HFFc6 (cell line): Measurements from ENCODE around the gene C2orf68. TPM values are rescaled to one million over a fixed set of nuclear protein-coding genes. Genes with fewer than 3 reads are reported as not detected.
"Not testable (repeated sequence)": the region's sequence is repeated elsewhere in the genome, so short reads cannot be mapped to it uniquely, and the experiment has no call there.

ENCODE experiments used
- DNase-seq: peaks from one replicate; pipeline ENCODE4 v3.0.0-alpha.2; 2018
- H3K27ac Mint-ChIP-seq: 2 replicates; pipeline ENCODE4 v1.8.0; 2020; ENCODE audit warnings: mild to moderate bottlenecking, mixed read lengths
- H3K27me3 Mint-ChIP-seq: 2 replicates; pipeline ENCODE4 v1.8.0; 2021; ENCODE audit warnings: mild to moderate bottlenecking, moderate library complexity, mixed read lengths; ENCODE audit not compliant: insufficient read depth
- H3K36me3 Mint-ChIP-seq: 2 replicates; pipeline ENCODE4 v1.8.0; 2021; ENCODE audit warnings: low read depth, mixed read lengths
- H3K4me1 Mint-ChIP-seq: 2 replicates; pipeline ENCODE4 v1.8.0; 2020; ENCODE audit warnings: low read depth, mixed read lengths
- H3K4me3 Mint-ChIP-seq: 2 replicates; pipeline ENCODE4 v1.8.0; 2020; ENCODE audit warnings: mild to moderate bottlenecking, moderate library complexity, mixed read lengths
- H3K9me3 Mint-ChIP-seq: 2 replicates; pipeline ENCODE4 v1.8.0; 2020; ENCODE audit warnings: mild to moderate bottlenecking, mixed read lengths
- CTCF ChIP-seq: fragments of 200-600 bp; sonication (generic); IDR thresholded peaks from 2 replicates; pipeline ENCODE4 v1.5.0; 2021; ENCODE audit warnings: antibody characterized with exemption, mild to moderate bottlenecking
- total RNA-seq, 6 experiments: library from RNA; stranded (reverse); fragmentation: NEBNext Ultra II Directional; extraction: Animal tissue kit (Norgen Biotek cat#: 25700); gene quantifications; 2 replicates in 1 of 6; 3 replicates in 5 of 6; pipeline ENCODE4 v1.2.3, GENCODE V29; 2021

The C2orf68 gene
- total RNA-seq, 6 experiments from 2014 or later, result 13.7 to 17.6 (median 16.0) TPM

- H3K4me3 Mint-ChIP-seq, result no peak overlapping the region
- peaks cover 40% of the 10 kb centered on the region for H3K36me3 Mint-ChIP-seq
- TF ChIP-seq CTCF, result no peak
- H3K9me3 Mint-ChIP-seq, result no peaks in the 10 kb centered on the region
- DNase-seq, result no peak
- no peaks in the 10 kb centered on the region for H3K27me3 Mint-ChIP-seq
- H3K4me1 Mint-ChIP-seq, result peaks cover 13% of the 10 kb centered on the region
- H3K27ac Mint-ChIP-seq, result no peak overlapping the region
Observed at GRCh38 chr2:85621338-85621737, 9.5 kb upstream of the C2orf68 start.

- no peak overlapping the region for H3K27ac Mint-ChIP-seq
- TF ChIP-seq CTCF, result no peak
- peaks cover 29% of the 10 kb centered on the region for H3K36me3 Mint-ChIP-seq
- no peaks in the 10 kb centered on the region for H3K27me3 Mint-ChIP-seq
- H3K9me3 Mint-ChIP-seq, result no peaks in the 10 kb centered on the region
- no peak overlapping the region for H3K4me3 Mint-ChIP-seq
- DNase-seq, result no peak
- H3K4me1 Mint-ChIP-seq, result peaks cover 13% of the 10 kb centered on the region
Observed at GRCh38 chr2:85619617-85620016, 7.8 kb upstream of the C2orf68 start.

GRCh38 chr2:85617723-85618122 is 5.9 kb upstream of the C2orf68 start:
- not testable (repeated sequence) for H3K27ac Mint-ChIP-seq
- Mint-ChIP-seq H3K36me3 (peaks cover 14% of the 10 kb centered on the region), H3K4me3 (peak overlapping the region; percentile 90)

GRCh38 chr2:85615413-85615728 is 3.5 kb upstream of the C2orf68 start:
- peaks cover 11% of the 10 kb centered on the region for H3K36me3 Mint-ChIP-seq
- no peak for TF ChIP-seq CTCF
- H3K4me1 Mint-ChIP-seq, result peaks cover 20% of the 10 kb centered on the region
- H3K9me3 Mint-ChIP-seq, result no peaks in the 10 kb centered on the region
- peaks cover 3% of the 10 kb centered on the region; the same call in 1 of the 2 replicates for H3K27me3 Mint-ChIP-seq
- no peak overlapping the region for H3K4me3 Mint-ChIP-seq
- no peak for DNase-seq
- H3K27ac Mint-ChIP-seq, result no peak overlapping the region

More at GRCh38 chr2:85617723-85618122, 5.9 kb upstream of the C2orf68 start:
- peaks cover 13% of the 10 kb centered on the region for H3K4me1 Mint-ChIP-seq
- not testable (repeated sequence) for DNase-seq, H3K27me3 Mint-ChIP-seq, H3K9me3 Mint-ChIP-seq

GRCh38 chr2:85614757-85615156 is 2.9 kb upstream of the C2orf68 start:
- H3K27ac Mint-ChIP-seq, H3K27me3 Mint-ChIP-seq, DNase-seq, H3K9me3 Mint-ChIP-seq, H3K4me3 Mint-ChIP-seq: not testable (repeated sequence)
- Mint-ChIP-seq H3K36me3 (peaks cover 14% of the 10 kb centered on the region), H3K4me1 (peaks cover 24% of the 10 kb centered on the region)

GRCh38 chr2:85613717-85614515 is 2.0 kb upstream of the C2orf68 start:
- no peak overlapping the region for H3K4me3 Mint-ChIP-seq
- no peak overlapping the region for H3K27ac Mint-ChIP-seq
- no peak for DNase-seq
- no peak for TF ChIP-seq CTCF
- peaks cover 26% of the 10 kb centered on the region for H3K4me1 Mint-ChIP-seq
- H3K36me3 Mint-ChIP-seq, result peaks cover 10% of the 10 kb centered on the region
- peaks cover 3% of the 10 kb centered on the region; the same call in 1 of the 2 replicates for H3K27me3 Mint-ChIP-seq
- H3K9me3 Mint-ChIP-seq, result no peaks in the 10 kb centered on the region
